Kidney (tissue), 14 donors: Measurements from ENCODE around the gene MS4A15. TPM values are rescaled to one million over a fixed set of nuclear protein-coding genes. Genes with fewer than 3 reads are reported as not detected.

ENCODE experiments used
- DNase-seq, 5 donors: peaks; one replicate each; pipeline ENCODE4 v3.0.0-alpha.2; 2013 to 2020
- FAIRE-seq: peaks from 2 replicates; lab custom pipeline; 2012; peaks lifted over from hg19 to GRCh38; lab: Jason Lieb, UNC
- H3K27ac ChIP-seq, 2 donors: one replicate each; pipeline ENCODE4 v1.7.0; 2013; ENCODE audit warnings: low read depth in 2 of 2, low read length in 2 of 2, inconsistent platforms in 1 of 2
- H3K27me3 ChIP-seq: one replicate; pipeline ENCODE4 v1.7.1; 2013; ENCODE audit warnings: low read length, inconsistent platforms; ENCODE audit not compliant: control insufficient read depth, insufficient read depth
- H3K36me3 ChIP-seq, 3 donors: one replicate each; pipeline versions ENCODE4 v1.7.0 to v1.7.1; 2013; ENCODE audit warnings: low read length in 3 of 3, control low read depth in 1 of 3, inconsistent platforms in 1 of 3; ENCODE audit not compliant: insufficient read depth in 3 of 3, control insufficient read depth in 2 of 3
- H3K4me1 ChIP-seq, 3 donors: one replicate each; pipeline versions ENCODE4 v1.7.0 to v1.7.1; 2013; ENCODE audit warnings: low read length in 3 of 3, inconsistent platforms in 1 of 3, low read depth in 1 of 3; ENCODE audit not compliant: control insufficient read depth in 2 of 3, insufficient read depth in 2 of 3
- H3K4me3 ChIP-seq, 3 donors: one replicate each; pipeline versions ENCODE4 v1.7.0 to v1.8.1; 2013; ENCODE audit warnings: low read length in 3 of 3, control low read depth in 1 of 3, inconsistent platforms in 1 of 3
- H3K9ac ChIP-seq, 3 donors: one replicate each; pipeline versions ENCODE4 v1.7.0 to v1.7.1; 2013; ENCODE audit warnings: low read length in 3 of 3, control low read depth in 1 of 3, inconsistent platforms in 1 of 3
- H3K9me3 ChIP-seq, 3 donors: one replicate each; pipeline versions ENCODE4 v1.7.0 to v1.7.1; 2013; ENCODE audit warnings: low read length in 3 of 3, control low read depth in 1 of 3, inconsistent platforms in 1 of 3; ENCODE audit not compliant: control insufficient read depth in 2 of 3, insufficient read depth in 1 of 3
- CTCF ChIP-seq: IDR thresholded peaks from 3 replicates; pipeline ENCODE4 v1.5.1; 2012; ENCODE audit warnings: mild to moderate bottlenecking, moderate library complexity, borderline replicate concordance; ENCODE audit not compliant: insufficient read depth; ENCODE audit errors: extremely low read depth
- intact Hi-C: fragments of 100-400 bp; cut with DNase I; formaldehyde crosslinking; loops from one replicate; pipeline ENCODE4 v1.11.1; 2022
- polyA plus RNA-seq: library from polyadenylated mRNA; stranded (reverse); fragments of 350-450 nt; fragmentation: Illumina TruSeq; extraction: RNeasy Lipid Tissue Mini Kit (QIAGEN cat#74804); gene quantifications from one replicate; pipeline ENCODE4 v1.2.3, GENCODE V29; 2014; ENCODE audit warnings: low read depth, low replicate concordance; ENCODE audit not compliant: insufficient read depth
- total RNA-seq: library from RNA; stranded (reverse); fragmentation: NEBNext Ultra II Directional; extraction: Animal tissue kit (Norgen Biotek cat#: 25700); gene quantifications from one replicate; pipeline ENCODE4 v1.2.1, GENCODE V29; 2021
- donor health status: control.
- donor health status: control.
- donor health status: control.
- donor health status: control.
- donor health status: control.
- donor health status: DM: yes; HTN: yes; CAD: no.
- donor health status: Normal renal cell carcinoma (clear cell type).

Gene MS4A15
- total and polyA plus RNA-seq, 2 donors from 2014 or later: not detected

GRCh38 chr11:60741421-60741820, 15.2 kb upstream of the MS4A15 start:
- H3K4me1 ChIP-seq: no peaks in the 10 kb centered on the region
- no peak for TF ChIP-seq CTCF
- no peak overlapping the region for H3K9ac ChIP-seq
- intact Hi-C loops: no loop called here
- FAIRE-seq (no peak), DNase-seq (no peak)
- peaks cover 0 to 16% (median 0%) of the 10 kb centered on the region in 3 donors for H3K9me3 ChIP-seq
- H3K4me3 ChIP-seq: no peak overlapping the region
- no peak overlapping the region for H3K27ac ChIP-seq
- no peaks in the 10 kb centered on the region for H3K27me3 ChIP-seq
- H3K36me3 ChIP-seq: no peaks in the 10 kb centered on the region

- Histone ChIP-seq H3K9me3 (peaks cover 0 to 16% (median 0%) of the 10 kb centered on the region in 3 donors), H3K36me3 (no peaks in the 10 kb centered on the region), H3K27ac (no peak overlapping the region), H3K4me3 (no peak overlapping the region), H3K9ac (no peak overlapping the region), H3K4me1 (no peaks in the 10 kb centered on the region), H3K27me3 (no peaks in the 10 kb centered on the region)
- intact Hi-C loops: no loop called here
- FAIRE-seq (no peak), DNase-seq (no peak)
- TF ChIP-seq CTCF: no peak
These were observed 13.6 kb upstream of the MS4A15 start for GRCh38 chr11:60743058-60743457.

GRCh38 chr11:60744114-60744513, 12.6 kb upstream of the MS4A15 start:
- intact Hi-C loops: no loop called here
- no peak for TF ChIP-seq CTCF
- Histone ChIP-seq H3K9ac (no peak overlapping the region), H3K27me3 (no peaks in the 10 kb centered on the region), H3K36me3 (no peaks in the 10 kb centered on the region), H3K4me3 (no peak overlapping the region), H3K9me3 (peaks cover 0 to 16% (median 0%) of the 10 kb centered on the region in 3 donors), H3K27ac (no peak overlapping the region), H3K4me1 (no peaks in the 10 kb centered on the region)
- DNase-seq (no peak), FAIRE-seq (no peak)

- Histone ChIP-seq H3K36me3 (no peaks in the 10 kb centered on the region), H3K27ac (no peak overlapping the region), H3K4me3 (no peak overlapping the region), H3K9ac (no peak overlapping the region), H3K4me1 (no peaks in the 10 kb centered on the region), H3K9me3 (peaks cover 0 to 6% (median 0%) of the 10 kb centered on the region in 3 donors), H3K27me3 (no peaks in the 10 kb centered on the region)
- intact Hi-C loops: no loop called here
- DNase-seq (no peak), FAIRE-seq (no peak)
- TF ChIP-seq CTCF: no peak
These were observed 9.3 kb upstream of the MS4A15 start for GRCh38 chr11:60747359-60747873.
